Measurements from ENCODE around the gene VPS35. TPM values are rescaled to one million over a fixed set of nuclear protein-coding genes. Genes with fewer than 3 reads are reported as not detected.

VPS35 gene
- total and polyA plus RNA-seq, 2 of the 13 experiments (the other 11 are each of a cell fraction or from before 2014, with no cell fraction given): 30.7 to 136 TPM

- no peak for TF ChIP-seq BRF2 (CRISPR knock-in tag; IDR thresholded peaks at IDR 0.05)
- 0 out of 2 replicates have a peak, but pooled peaks have one; percentile 27 for TF ChIP-seq ZNF644 (CRISPR knock-in tag; IDR thresholded peaks at IDR 0.05; ENCODE audit: low read depth)
- no peak; the same call in 1 of the 2 replicates for TF ChIP-seq ZBTB7B (CRISPR knock-in tag; IDR thresholded peaks at IDR 0.05)
- TF ChIP-seq CHCHD3 (CRISPR knock-in tag; IDR thresholded peaks at IDR 0.05): no peak
- TF ChIP-seq FOXO1 (CRISPR knock-in tag; IDR thresholded peaks at IDR 0.05): no peak
- peak; percentile 22; the same call in 1 of the 2 replicates for TF ChIP-seq ZNF746 (CRISPR knock-in tag; IDR thresholded peaks at IDR 0.05)
- TF ChIP-seq BCL3 (CRISPR knock-in tag; IDR thresholded peaks at IDR 0.05): no peak
- TF ChIP-seq LBX2 (CRISPR knock-in tag; IDR thresholded peaks at IDR 0.05; ENCODE audit: borderline replicate concordance): no peak
- no peak for TF ChIP-seq ZNF296 (CRISPR knock-in tag; conservative IDR thresholded peaks at IDR 0.05)
- no peak for TF ChIP-seq ZNF574 (CRISPR knock-in tag; IDR thresholded peaks at IDR 0.05)
- no peak for TF ChIP-seq SIX1 (CRISPR knock-in tag; IDR thresholded peaks at IDR 0.05; ENCODE audit: borderline replicate concordance)
- TF ChIP-seq JARID2 (CRISPR knock-in tag; IDR thresholded peaks at IDR 0.05; ENCODE audit: insufficient replicate concordance): no peak
- TF ChIP-seq GABPB1 (CRISPR knock-in tag; IDR thresholded peaks at IDR 0.05): no peak
- TF ChIP-seq SNAPC4 (CRISPR knock-in tag; IDR thresholded peaks at IDR 0.05): no peak
- no peak for TF ChIP-seq ZC3H13 (CRISPR knock-in tag; IDR thresholded peaks at IDR 0.05)
- TF ChIP-seq ZNF138 (CRISPR knock-in tag; IDR thresholded peaks at IDR 0.05; ENCODE audit: low read depth): no peak
- no peak for TF ChIP-seq SMAD3 (CRISPR knock-in tag; IDR thresholded peaks at IDR 0.05)
- no peak for TF ChIP-seq TCF7L2 (IDR thresholded peaks at IDR 0.05; ENCODE audit: low read depth, low read length)
These were observed 59.4 kb downstream of the VPS35 start (continued) for GRCh38 chr16:46629331-46630219.
